ENCODE results near the gene TSPAN14.

DNA sequence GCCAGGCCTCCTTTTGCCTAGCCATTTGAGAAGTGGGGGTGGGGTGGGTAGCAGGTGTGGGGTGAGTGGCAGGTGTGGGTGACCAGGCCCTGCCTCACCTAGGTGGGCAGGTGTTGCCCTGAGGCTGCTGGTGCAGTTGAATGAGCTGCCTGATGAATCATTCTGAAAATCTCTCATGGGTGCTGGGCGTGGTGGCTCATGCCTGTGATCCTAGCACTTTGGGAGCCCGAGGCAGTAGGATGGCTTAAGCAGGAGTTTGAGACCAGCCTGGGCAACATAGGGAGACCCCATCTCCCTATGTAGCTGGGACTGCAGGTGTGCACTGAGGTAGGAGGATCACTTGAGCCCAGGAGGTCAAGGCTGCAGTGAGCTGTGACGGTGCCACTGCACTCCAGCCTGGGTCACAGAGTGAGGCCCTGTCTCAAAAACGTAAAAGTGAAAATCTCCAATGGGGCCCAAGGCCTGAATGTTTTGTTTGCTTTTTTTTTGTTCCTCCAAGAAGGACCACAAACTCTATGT, 17.7 kb downstream of the TSPAN14 start:
- TF ChIP-seq, protein P1, sequence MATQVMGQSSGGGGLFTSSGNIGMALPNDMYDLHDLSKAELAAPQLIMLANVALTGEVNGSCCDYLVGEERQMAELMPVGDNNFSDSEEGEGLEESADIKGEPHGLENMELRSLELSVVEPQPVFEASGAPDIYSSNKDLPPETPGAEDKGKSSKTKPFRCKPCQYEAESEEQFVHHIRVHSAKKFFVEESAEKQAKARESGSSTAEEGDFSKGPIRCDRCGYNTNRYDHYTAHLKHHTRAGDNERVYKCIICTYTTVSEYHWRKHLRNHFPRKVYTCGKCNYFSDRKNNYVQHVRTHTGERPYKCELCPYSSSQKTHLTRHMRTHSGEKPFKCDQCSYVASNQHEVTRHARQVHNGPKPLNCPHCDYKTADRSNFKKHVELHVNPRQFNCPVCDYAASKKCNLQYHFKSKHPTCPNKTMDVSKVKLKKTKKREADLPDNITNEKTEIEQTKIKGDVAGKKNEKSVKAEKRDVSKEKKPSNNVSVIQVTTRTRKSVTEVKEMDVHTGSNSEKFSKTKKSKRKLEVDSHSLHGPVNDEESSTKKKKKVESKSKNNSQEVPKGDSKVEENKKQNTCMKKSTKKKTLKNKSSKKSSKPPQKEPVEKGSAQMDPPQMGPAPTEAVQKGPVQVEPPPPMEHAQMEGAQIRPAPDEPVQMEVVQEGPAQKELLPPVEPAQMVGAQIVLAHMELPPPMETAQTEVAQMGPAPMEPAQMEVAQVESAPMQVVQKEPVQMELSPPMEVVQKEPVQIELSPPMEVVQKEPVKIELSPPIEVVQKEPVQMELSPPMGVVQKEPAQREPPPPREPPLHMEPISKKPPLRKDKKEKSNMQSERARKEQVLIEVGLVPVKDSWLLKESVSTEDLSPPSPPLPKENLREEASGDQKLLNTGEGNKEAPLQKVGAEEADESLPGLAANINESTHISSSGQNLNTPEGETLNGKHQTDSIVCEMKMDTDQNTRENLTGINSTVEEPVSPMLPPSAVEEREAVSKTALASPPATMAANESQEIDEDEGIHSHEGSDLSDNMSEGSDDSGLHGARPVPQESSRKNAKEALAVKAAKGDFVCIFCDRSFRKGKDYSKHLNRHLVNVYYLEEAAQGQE (IDR thresholded peaks at IDR 0.05; ENCODE audit: insufficient replicate concordance, low read depth) = no peak
- TF ChIP-seq, protein P2, sequence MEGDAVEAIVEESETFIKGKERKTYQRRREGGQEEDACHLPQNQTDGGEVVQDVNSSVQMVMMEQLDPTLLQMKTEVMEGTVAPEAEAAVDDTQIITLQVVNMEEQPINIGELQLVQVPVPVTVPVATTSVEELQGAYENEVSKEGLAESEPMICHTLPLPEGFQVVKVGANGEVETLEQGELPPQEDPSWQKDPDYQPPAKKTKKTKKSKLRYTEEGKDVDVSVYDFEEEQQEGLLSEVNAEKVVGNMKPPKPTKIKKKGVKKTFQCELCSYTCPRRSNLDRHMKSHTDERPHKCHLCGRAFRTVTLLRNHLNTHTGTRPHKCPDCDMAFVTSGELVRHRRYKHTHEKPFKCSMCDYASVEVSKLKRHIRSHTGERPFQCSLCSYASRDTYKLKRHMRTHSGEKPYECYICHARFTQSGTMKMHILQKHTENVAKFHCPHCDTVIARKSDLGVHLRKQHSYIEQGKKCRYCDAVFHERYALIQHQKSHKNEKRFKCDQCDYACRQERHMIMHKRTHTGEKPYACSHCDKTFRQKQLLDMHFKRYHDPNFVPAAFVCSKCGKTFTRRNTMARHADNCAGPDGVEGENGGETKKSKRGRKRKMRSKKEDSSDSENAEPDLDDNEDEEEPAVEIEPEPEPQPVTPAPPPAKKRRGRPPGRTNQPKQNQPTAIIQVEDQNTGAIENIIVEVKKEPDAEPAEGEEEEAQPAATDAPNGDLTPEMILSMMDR (IDR thresholded peaks at IDR 0.05; ENCODE audit: insufficient read depth, low read length) = no peak
- no peak for TF ChIP-seq POLR2AphosphoS5 (IDR thresholded peaks at IDR 0.05; ENCODE audit: low read depth)

All from HL-60 (cell line).